ENCODE data around the gene GGT6.

GRCh38 chr17:4509923-4510617 lies 50.3 kb downstream of the GGT6 start:
- TF ChIP-seq CTCF (conservative IDR thresholded peaks at IDR 0.05; ENCODE audit: low read depth, low read length) (no peak), EZH2 (IDR thresholded peaks at IDR 0.05; ENCODE audit: borderline replicate concordance, low read depth, low read length, poor library complexity, severe bottlenecking) (no peak)

Measured in A673 (cell line).